SIG-M5 treated with dmso at 0.1 percent for 504 hours (cell line): Measurements from ENCODE around the gene CD300LF.

Experiments used
- DNase-seq: peaks from one replicate; lab custom pipeline; 2025; ENCODE audit not compliant: unreplicated experiment; lab: John Stamatoyannopoulos, UW

Gene CD300LF

GRCh38 chr17:74712756-74713155, at the start of gene CD300LF:
Gene CD300LF, minus strand, starts transcription at chr17:74712923. Its CDS starts 57 bp downstream, at chr17:74712866.
- peak; percentile 96 for DNase-seq

- DNase-seq = no peak
Measured at GRCh38 chr17:74761931-74762330, 49.2 kb upstream of the CD300LF start.

GRCh38 chr17:74761419-74761818, 48.7 kb upstream of the CD300LF start:
- DNase-seq = no peak

- DNase-seq = no peak
Measured at GRCh38 chr17:74760404-74761105, 47.8 kb upstream of the CD300LF start.

GRCh38 chr17:74759941-74760340, 47.2 kb upstream of the CD300LF start:
- peak; percentile 38 for DNase-seq

- peak; percentile 49 for DNase-seq
Measured at GRCh38 chr17:74759243-74759801, 46.6 kb upstream of the CD300LF start.

GRCh38 chr17:74758848-74759168, 46.1 kb upstream of the CD300LF start:
- DNase-seq = peak; percentile 23

- DNase-seq = no peak
Measured at GRCh38 chr17:74757931-74758847, 45.5 kb upstream of the CD300LF start.

GRCh38 chr17:74757502-74757901, 44.8 kb upstream of the CD300LF start:
- no peak for DNase-seq

GRCh38 chr17:74756891-74757290, 44.2 kb upstream of the CD300LF start:
- DNase-seq = no peak

- no peak for DNase-seq
Measured at GRCh38 chr17:74755533-74755932, 42.8 kb upstream of the CD300LF start.

GRCh38 chr17:74754832-74755231, 42.1 kb upstream of the CD300LF start:
- DNase-seq = no peak

- no peak for DNase-seq
Measured at GRCh38 chr17:74752822-74753401, 40.2 kb upstream of the CD300LF start.

GRCh38 chr17:74752415-74752814, 39.7 kb upstream of the CD300LF start:
- no peak for DNase-seq

GRCh38 chr17:74750327-74751069, 37.8 kb upstream of the CD300LF start:
- no peak for DNase-seq

- DNase-seq = no peak
Measured at GRCh38 chr17:74750039-74750326, 37.3 kb upstream of the CD300LF start.

- DNase-seq = peak; percentile 31
Measured at GRCh38 chr17:74749279-74750038, 36.7 kb upstream of the CD300LF start.

GRCh38 chr17:74748529-74749278, 36.0 kb upstream of the CD300LF start, which contains the start of gene NHERF1:
Gene NHERF1, plus strand, starts transcription at chr17:74748628. Its CDS starts 219 bp downstream, at chr17:74748847.
- peak; percentile 93 for DNase-seq

GRCh38 chr17:74748279-74748528, 35.5 kb upstream of the CD300LF start:
- DNase-seq = no peak

- DNase-seq = peak; percentile 47
Measured at GRCh38 chr17:74746922-74747321, 34.2 kb upstream of the CD300LF start.
